Naive thymus-derived CD8-positive, alpha-beta T cell (primary cell): Measurements from ENCODE around the gene PTAFR. TPM values are rescaled to one million over a fixed set of nuclear protein-coding genes. Genes with fewer than 3 reads are reported as not detected.

Experiments used
- ATAC-seq, 2 donors: fragments of 150-1000 bp; cut with Tn5 transposase in 1 of 2; sonication (Bioruptor Pico), chemical (Tn5 transposase) in 1 of 2; 1 replicate in 1 of 2; 2 replicates in 1 of 2; pipeline ENCODE4 v1.10.0; 2021; ENCODE audit warnings: mild to moderate bottlenecking in 2 of 2, moderate library complexity in 2 of 2
- POLR2A ChIA-PET: fragments of 350-600 bp; sonication (Branson Sonifier 250); formaldehyde crosslinking; loops from one replicate; lab custom pipeline; 2021; ENCODE audit warnings: antibody characterized with exemption; lab: Charles Lee
- DNase-seq, 10 donors: peaks; one replicate each; pipeline versions ENCODE4 v3.0.0 to v3.0.0-alpha.2; 2020 to 2022
- H3K27ac Mint-ChIP-seq, 10 donors: one replicate each; pipeline ENCODE4 v1.8.0; 2020 to 2022; ENCODE audit warnings: mild to moderate bottlenecking in 10 of 10, mixed read lengths in 10 of 10, moderate library complexity in 4 of 10, inconsistent platforms in 1 of 10
- H3K27me3 Mint-ChIP-seq, 5 donors: one replicate each; pipeline ENCODE4 v1.8.0; 2021 to 2022; ENCODE audit warnings: mixed read lengths in 5 of 5
- H3K36me3 Mint-ChIP-seq, 3 donors: one replicate each; pipeline ENCODE4 v1.8.0; 2020 to 2022; ENCODE audit warnings: mixed read lengths in 3 of 3, mild to moderate bottlenecking in 2 of 3, inconsistent platforms in 1 of 3
- H3K4me1 Mint-ChIP-seq, 4 donors: one replicate each; pipeline ENCODE4 v1.8.0; 2021 to 2022; ENCODE audit warnings: mixed read lengths in 4 of 4
- H3K4me3 Mint-ChIP-seq, 10 donors: one replicate each; pipeline ENCODE4 v1.8.0; 2020 to 2022; ENCODE audit warnings: mild to moderate bottlenecking in 10 of 10, mixed read lengths in 10 of 10, moderate library complexity in 6 of 10, inconsistent platforms in 1 of 10
- H3K9me3 Mint-ChIP-seq, 9 donors: one replicate each; pipeline ENCODE4 v1.8.0; 2020 to 2022; ENCODE audit warnings: mixed read lengths in 9 of 9, mild to moderate bottlenecking in 3 of 9, inconsistent platforms in 1 of 9, moderate library complexity in 1 of 9
- polyA plus RNA-seq, 3 donors: library from polyadenylated mRNA; unstranded; fragments of 300-500 nt; fragmentation: Illumina TruSeq; gene quantifications; one replicate each; pipeline ENCODE4 v1.2.3, GENCODE V29; 2021
- total RNA-seq, 8 experiments: library from RNA in 2 of 8; stranded (reverse) in 2 of 8; gene quantifications; one replicate each; pipeline ENCODE4 v1.2.3 and lab custom pipeline; 2021 to 2026

The PTAFR gene
- total and polyA plus RNA-seq, 5 experiments from 2014 or later = 0.34 to 1.1 (median 0.70) TPM

DNA sequence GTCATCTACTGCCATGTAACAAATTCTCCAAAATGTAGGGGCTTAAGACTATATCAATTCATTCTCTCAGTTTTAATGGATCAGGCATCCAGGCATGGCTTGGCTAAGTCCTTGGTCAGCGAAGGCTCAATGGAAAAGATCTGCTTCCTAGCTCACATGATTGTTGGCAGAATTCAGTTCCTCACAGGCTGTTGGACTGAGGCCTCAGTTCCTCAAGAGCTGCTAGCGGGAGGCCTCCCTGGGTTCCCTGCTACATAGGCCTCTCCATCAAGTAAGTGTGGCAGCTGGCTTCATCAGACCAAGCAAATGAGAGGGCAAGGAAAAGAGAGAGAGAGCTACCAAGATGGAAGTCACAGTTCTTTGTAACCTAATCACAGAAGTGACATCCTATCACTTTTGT is 68.5 kb downstream of the PTAFR start:
- peaks cover 0 to 3% (median 0%) of the 10 kb centered on the region in 5 donors for H3K27me3 Mint-ChIP-seq
- POLR2A ChIA-PET = interaction anchor here (0.6 kb wide), 1 partner anchor 666 kb away, joined by 3 read pairs; no protein-coding TSS in a partner anchor
- no peak for DNase-seq
- H3K9me3 Mint-ChIP-seq = no peaks in the 10 kb centered on the region
- H3K4me3 Mint-ChIP-seq = no peak overlapping the region
- H3K36me3 Mint-ChIP-seq = no peaks in the 10 kb centered on the region
- peaks cover 0 to 16% (median under 1%) of the 10 kb centered on the region in 4 donors for H3K4me1 Mint-ChIP-seq
- no peak overlapping the region for H3K27ac Mint-ChIP-seq
- ATAC-seq = no peak

- no peaks in the 10 kb centered on the region for H3K9me3 Mint-ChIP-seq
- no peaks in the 10 kb centered on the region for H3K36me3 Mint-ChIP-seq
- no peak overlapping the region for H3K4me3 Mint-ChIP-seq
- DNase-seq (no peak), ATAC-seq (no peak)
- no peaks in the 10 kb centered on the region for H3K4me1 Mint-ChIP-seq
- POLR2A ChIA-PET = interaction anchor here (0.5 kb wide), 1 partner anchor 15 kb away, joined by 3 read pairs; no protein-coding TSS in a partner anchor
- no peak overlapping the region for H3K27ac Mint-ChIP-seq
- no peaks in the 10 kb centered on the region for H3K27me3 Mint-ChIP-seq
These were observed 71.5 kb downstream of the PTAFR start for GRCh38 chr1:28104866-28105467.

- H3K4me3 Mint-ChIP-seq = no peak overlapping the region
- no peak for ATAC-seq
- no peak for DNase-seq
These were observed 74.3 kb downstream of the PTAFR start for GRCh38 chr1:28102189-28102588.

DNA sequence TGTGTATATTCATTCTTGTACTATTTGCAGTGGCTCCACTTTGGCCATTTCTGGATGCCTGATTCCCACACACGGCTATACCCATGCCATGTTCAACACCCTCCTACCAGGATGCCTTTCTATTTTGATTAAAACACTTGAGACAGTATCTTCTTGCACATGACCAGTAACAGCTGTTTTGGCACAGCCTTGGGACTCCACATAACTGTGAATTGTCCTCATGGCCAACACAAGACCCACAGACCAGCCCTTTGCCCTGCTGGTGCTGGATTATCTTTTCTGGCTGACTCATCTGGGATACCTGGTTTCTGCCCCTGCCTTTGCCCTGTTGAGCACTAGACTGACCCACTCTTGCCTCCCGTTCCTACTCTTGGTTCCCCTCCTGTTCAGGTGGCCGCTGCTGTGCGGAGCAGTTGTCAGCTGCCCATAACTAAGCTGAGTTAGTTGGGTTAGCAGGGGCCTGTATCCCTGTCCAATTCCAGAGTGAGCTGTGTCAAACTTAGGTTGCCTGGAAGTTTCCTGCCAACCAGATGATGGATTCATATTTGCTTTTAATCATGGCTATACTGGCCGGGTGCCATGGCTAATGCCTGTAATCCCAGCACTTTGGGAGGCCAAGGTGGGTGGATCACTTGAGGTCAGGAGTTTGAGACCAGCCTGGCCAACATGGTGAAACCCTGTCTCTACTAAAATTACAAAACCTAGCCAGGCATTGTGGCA is 77.3 kb downstream of the PTAFR start:
- Mint-ChIP-seq H3K9me3 (no peaks in the 10 kb centered on the region), H3K27me3 (peaks cover 0 to 7% (median 4%) of the 10 kb centered on the region in 5 donors), H3K27ac (no peak overlapping the region), H3K4me3 (no peak overlapping the region), H3K36me3 (no peaks in the 10 kb centered on the region), H3K4me1 (no peaks in the 10 kb centered on the region)
- POLR2A ChIA-PET = no interaction called here
- DNase-seq (no peak), ATAC-seq (no peak)

More at GRCh38 chr1:28102189-28102588, 74.3 kb downstream of the PTAFR start:
- H3K4me1 Mint-ChIP-seq = no peaks in the 10 kb centered on the region
- no peak overlapping the region for H3K27ac Mint-ChIP-seq
- POLR2A ChIA-PET = interaction anchor here (0.7 kb wide), 1 partner anchor 13 kb away, joined by 4 read pairs; no protein-coding TSS in a partner anchor
- peaks cover 0 to 2% (median 0%) of the 10 kb centered on the region in 5 donors for H3K27me3 Mint-ChIP-seq
- no peaks in the 10 kb centered on the region for H3K36me3 Mint-ChIP-seq
- H3K9me3 Mint-ChIP-seq = no peaks in the 10 kb centered on the region

Other genes starting within 250 kb of the PTAFR start
- not detected for gene SMPDL3B, start 241.7 kb downstream of the PTAFR start, total RNA-seq
- under 1 TPM in 1 of 3 donors, not detected in 2; 0.16 TPM for gene SMPDL3B, start 241.7 kb downstream of the PTAFR start, polyA plus RNA-seq
- gene XKR8, start 216.7 kb downstream of the PTAFR start, total RNA-seq = 1 to 10 TPM; 8.3 to 8.8 TPM
- gene XKR8, start 216.7 kb downstream of the PTAFR start, polyA plus RNA-seq = 10 to 100 TPM in 2 of 3 donors, 1 to 10 TPM in 1; 7.2 to 14.4 (median 13.2) TPM
- gene EYA3, start 88.1 kb downstream of the PTAFR start, total RNA-seq = 10 to 100 TPM; 18.5 to 22.8 TPM
- gene EYA3, start 88.1 kb downstream of the PTAFR start, polyA plus RNA-seq = 1 to 10 TPM; 1.8 to 6.2 (median 5.0) TPM
- gene DNAJC8, start 56.3 kb upstream of the PTAFR start, total RNA-seq = 10 to 100 TPM; 68.1 to 79.4 TPM
- 100 to 1,000 TPM; 145 to 156 (median 151) TPM for gene DNAJC8, start 56.3 kb upstream of the PTAFR start, polyA plus RNA-seq
- gene ATP5IF1, start 59.4 kb upstream of the PTAFR start, total RNA-seq = 100 to 1,000 TPM; 113 to 120 TPM
- 100 to 1,000 TPM; 468 to 666 (median 606) TPM for gene ATP5IF1, start 59.4 kb upstream of the PTAFR start, polyA plus RNA-seq
- 1 to 10 TPM; 6.4 to 6.6 TPM for gene SESN2, start 82.8 kb upstream of the PTAFR start, total RNA-seq
- gene SESN2, start 82.8 kb upstream of the PTAFR start, polyA plus RNA-seq = 1 to 10 TPM; 1.6 to 8.2 (median 4.7) TPM
- 10 to 100 TPM; 13.4 to 13.8 TPM for gene MED18, start 152.3 kb upstream of the PTAFR start, total RNA-seq
- gene MED18, start 152.3 kb upstream of the PTAFR start, polyA plus RNA-seq = 1 to 10 TPM; 2.9 to 7.9 (median 3.7) TPM
- gene PHACTR4, start 193.1 kb upstream of the PTAFR start, total RNA-seq = 10 to 100 TPM; 27.4 to 30.1 TPM
- gene PHACTR4, start 193.1 kb upstream of the PTAFR start, polyA plus RNA-seq = 10 to 100 TPM in 1 of 3 donors, 1 to 10 TPM in 2; 5.4 to 20.2 (median 6.0) TPM